GM13977 (cell line): ENCODE measurements around the gene TNFSF13.

Experiments
- DNase-seq: peaks from one replicate; pipeline ENCODE4 v3.0.0; 2012; ENCODE audit warnings: low spot score
- CTCF ChIP-seq: IDR thresholded peaks from 2 replicates; pipeline ENCODE4 v1.5.1; 2012; ENCODE audit warnings: mild to moderate bottlenecking, control low read depth; ENCODE audit not compliant: insufficient read depth; ENCODE audit errors: extremely low read depth, missing control alignments
- in situ Hi-C: fragments of 300-500 bp; cut with MboI; formaldehyde crosslinking; loops from one replicate; pipeline ENCODE4 v1.12.0; 2022; ENCODE audit warnings: low sequenced_read_pairs, low pct_unique_long_range_greater_than_20kb, mixed read lengths, inconsistent platforms; ENCODE audit not compliant: unreplicated experiment

TNFSF13 gene

DNA sequence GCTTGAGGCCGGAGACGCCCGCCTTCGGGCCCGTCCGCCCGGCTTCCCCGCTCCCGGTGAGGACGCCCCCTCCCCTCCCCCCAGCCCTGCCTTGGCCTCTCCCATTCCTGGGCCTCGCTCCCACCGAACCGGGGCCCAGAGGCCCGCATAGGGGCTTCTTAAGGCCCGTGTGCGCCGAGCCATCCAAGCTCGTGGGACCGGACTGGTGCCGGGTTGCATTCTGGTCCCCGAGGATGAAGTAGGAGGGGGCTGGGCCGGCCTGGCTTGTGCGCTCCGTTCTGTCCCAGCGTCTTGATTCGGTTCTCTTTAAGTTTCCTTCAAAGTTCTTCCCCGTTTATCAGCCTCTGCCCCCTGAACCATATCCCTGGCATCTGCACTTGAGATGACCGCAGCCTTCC is 3.7 kb downstream of the TNFSF13 start:
- no peak for TF ChIP-seq CTCF
- in situ Hi-C loops: loop anchor here (25.0 kb wide), 1 partner anchor 200 kb away; the partner anchor contains the start of genes KCTD11 and TMEM95
- DNase-seq: no peak

DNA sequence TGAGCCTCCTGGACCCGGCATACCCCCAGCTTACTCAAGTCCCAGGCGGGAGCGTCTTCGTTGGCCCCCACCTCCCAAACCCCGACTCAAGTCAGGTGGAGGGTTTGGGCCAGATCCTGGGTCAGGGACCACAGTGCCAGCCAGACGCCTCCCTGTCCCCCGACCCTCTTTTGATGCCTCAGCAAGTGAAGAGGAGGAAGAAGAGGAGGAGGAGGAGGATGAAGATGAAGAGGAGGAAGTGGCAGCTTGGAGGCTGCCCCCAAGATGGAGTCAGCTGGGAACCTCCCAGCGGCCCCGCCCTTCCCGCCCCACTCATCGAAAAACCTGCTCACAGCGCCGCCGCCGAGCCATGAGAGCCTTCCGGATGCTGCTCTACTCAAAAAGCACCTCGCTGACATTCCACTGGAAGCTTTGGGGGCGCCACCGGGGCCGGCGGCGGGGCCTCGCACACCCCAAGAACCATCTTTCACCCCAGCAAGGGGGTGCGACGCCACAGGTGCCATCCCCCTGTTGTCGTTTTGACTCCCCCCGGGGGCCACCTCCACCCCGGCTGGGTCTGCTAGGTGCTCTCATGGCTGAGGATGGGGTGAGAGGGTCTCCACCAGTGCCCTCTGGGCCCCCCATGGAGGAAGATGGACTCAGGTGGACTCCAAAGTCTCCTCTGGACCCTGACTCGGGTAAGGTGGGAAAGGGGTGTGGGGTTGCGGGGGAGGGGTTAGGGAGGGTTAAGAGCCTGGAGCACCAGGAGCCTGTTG is 4.7 kb downstream of the TNFSF13 start:
- in situ Hi-C loops: loop anchor here (25.0 kb wide), 1 partner anchor 201 kb away; the partner anchor contains the start of genes KCTD11 and TMEM95
- TF ChIP-seq CTCF: no peak
- no peak for DNase-seq

- no peak for DNase-seq
- no peak for TF ChIP-seq CTCF
- in situ Hi-C loops: loop anchor here (25.0 kb wide), 1 partner anchor 207 kb away; the partner anchor contains the start of genes KCTD11 and TMEM95
Measured at GRCh38 chr17:7569571-7569970, 11.0 kb downstream of the TNFSF13 start.

DNA sequence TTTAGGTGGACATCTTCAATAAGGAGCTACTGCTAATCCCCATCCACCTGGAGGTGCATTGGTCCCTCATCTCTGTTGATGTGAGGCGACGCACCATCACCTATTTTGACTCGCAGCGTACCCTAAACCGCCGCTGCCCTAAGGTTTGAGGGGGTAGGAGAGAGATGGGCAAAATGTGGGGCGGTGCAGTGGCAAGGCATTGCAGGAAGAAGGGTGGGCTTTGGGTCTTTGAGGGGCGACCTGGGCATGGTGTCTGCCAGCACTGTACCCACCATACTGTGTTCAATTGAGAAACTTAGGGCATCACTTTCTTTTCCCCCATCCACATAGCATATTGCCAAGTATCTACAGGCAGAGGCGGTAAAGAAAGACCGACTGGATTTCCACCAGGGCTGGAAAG is 11.8 kb downstream of the TNFSF13 start:
- no peak for TF ChIP-seq CTCF
- no peak for DNase-seq
- in situ Hi-C loops: loop anchor here (25.0 kb wide), 1 partner anchor 208 kb away; the partner anchor contains the start of genes KCTD11 and TMEM95

DNA sequence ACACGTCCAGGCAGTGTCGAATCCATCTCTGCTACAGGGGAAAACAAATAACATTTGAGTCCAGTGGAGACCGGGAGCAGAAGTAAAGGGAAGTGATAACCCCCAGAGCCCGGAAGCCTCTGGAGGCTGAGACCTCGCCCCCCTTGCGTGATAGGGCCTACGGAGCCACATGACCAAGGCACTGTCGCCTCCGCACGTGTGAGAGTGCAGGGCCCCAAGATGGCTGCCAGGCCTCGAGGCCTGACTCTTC is 13.7 kb downstream of the TNFSF13 start:
- DNase-seq: no peak
- in situ Hi-C loops: loop anchor here (25.0 kb wide), 1 partner anchor 210 kb away; the partner anchor contains the start of genes KCTD11 and TMEM95
- TF ChIP-seq CTCF: no peak

DNA sequence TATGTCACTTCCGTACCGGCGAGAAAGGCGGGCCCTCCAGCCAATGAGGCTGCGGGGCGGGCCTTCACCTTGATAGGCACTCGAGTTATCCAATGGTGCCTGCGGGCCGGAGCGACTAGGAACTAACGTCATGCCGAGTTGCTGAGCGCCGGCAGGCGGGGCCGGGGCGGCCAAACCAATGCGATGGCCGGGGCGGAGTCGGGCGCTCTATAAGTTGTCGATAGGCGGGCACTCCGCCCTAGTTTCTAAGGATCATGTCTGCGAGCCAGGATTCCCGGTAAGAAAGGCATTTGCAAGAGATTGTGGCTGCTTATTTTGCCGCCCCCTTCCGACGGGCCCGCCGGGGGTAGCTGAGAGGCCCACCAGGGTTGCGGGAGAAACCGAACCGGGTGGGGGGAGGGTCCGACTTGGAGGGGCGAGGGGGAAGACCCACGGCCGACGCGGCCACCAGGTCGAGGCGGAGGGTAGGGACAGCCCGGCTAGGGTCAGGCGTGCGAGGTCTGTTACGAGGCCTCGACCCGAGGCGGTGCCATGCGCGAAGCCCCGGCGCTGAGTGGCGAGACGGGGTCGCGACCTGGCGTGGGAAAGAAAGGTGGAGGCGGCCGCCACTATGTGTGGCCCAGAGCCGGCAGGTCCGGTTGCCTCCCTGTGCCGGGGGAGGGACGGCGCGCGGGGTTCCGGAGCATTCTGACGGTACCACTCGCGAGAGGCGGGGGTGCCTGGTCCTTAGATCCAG is 14.2 kb downstream of the TNFSF13 start:
- TF ChIP-seq CTCF: no peak
- in situ Hi-C loops: loop anchor here (25.0 kb wide), 1 partner anchor 210 kb away; the partner anchor contains the start of genes KCTD11 and TMEM95
- DNase-seq: peak; percentile 99
